Panc1 (cell line): ENCODE measurements around the gene SURF2. TPM values are rescaled to one million over a fixed set of nuclear protein-coding genes. Genes with fewer than 3 reads are reported as not detected.
"Not testable (repeated sequence)": the region's sequence is repeated elsewhere in the genome, so short reads cannot be mapped to it uniquely, and the experiment has no call there.

Experiments used
- ATAC-seq: fragments of 200-7000 bp; cut with Tn5 transposase; 2 replicates; pipeline ENCODE4 v1.9.1; 2020; ENCODE audit warnings: mild to moderate bottlenecking, moderate library complexity
- BruUV-seq: library from RNA; stranded (reverse); fragments of 400-500 nt; replicated peaks from 2 replicates; lab custom pipeline; 2021; lab: Mats Ljungman, UMichigan
- CTCF ChIA-PET: fragments of 300-600 bp; sonication (Branson Sonifier 250); formaldehyde crosslinking; loops from one replicate; lab custom pipeline; 2022; ENCODE audit warnings: antibody characterized with exemption; lab: Charles Lee
- POLR2A ChIA-PET: fragments of 300-600 bp; sonication (Branson Sonifier 250); formaldehyde crosslinking; loops from one replicate; lab custom pipeline; 2022; ENCODE audit warnings: antibody characterized with exemption; lab: Charles Lee
- DNase-seq: peaks from one replicate; pipeline ENCODE4 v3.0.0-alpha.2; 2010; ENCODE audit warnings: low read depth, low spot score
- H3K27ac ChIP-seq: 2 replicates; pipeline ENCODE4 v1.5.1; 2011; ENCODE audit warnings: mild to moderate bottlenecking, low read length, inconsistent platforms
- H3K27me3 ChIP-seq: fragments of 200-500 bp; sonication (Bioruptor generic); 2 replicates; pipeline ENCODE4 v1.6.0; 2014; ENCODE audit warnings: low read length, inconsistent platforms; ENCODE audit not compliant: control insufficient read depth, insufficient read depth
- H3K36me3 ChIP-seq: fragments of 200-500 bp; sonication (Bioruptor generic); 2 replicates; pipeline ENCODE4 v1.5.1; 2014; ENCODE audit warnings: inconsistent platforms, mild to moderate bottlenecking, low read length, moderate library complexity; ENCODE audit not compliant: control insufficient read depth, insufficient read depth
- H3K4me1 ChIP-seq: 2 replicates; pipeline ENCODE4 v1.5.1; 2011; ENCODE audit warnings: inconsistent platforms, mild to moderate bottlenecking, low read length, moderate library complexity; ENCODE audit not compliant: control insufficient read depth, insufficient read depth
- H3K4me3 ChIP-seq, 2 experiments: 2 replicates each; pipeline ENCODE4 v1.5.1; 2011 to 2012; ENCODE audit warnings: low read depth in 2 of 2, low read length in 2 of 2, mild to moderate bottlenecking in 2 of 2, inconsistent platforms in 1 of 2, moderate library complexity in 1 of 2
- H3K9me3 ChIP-seq: fragments of 200-500 bp; sonication (Bioruptor generic); 2 replicates; pipeline ENCODE4 v1.5.1; 2014; ENCODE audit warnings: low read depth, mild to moderate bottlenecking, inconsistent platforms, low read length, moderate library complexity; ENCODE audit not compliant: control insufficient read depth, insufficient read depth
- CTCF ChIP-seq: fragments of 450-650 bp; IDR thresholded peaks from 2 replicates; pipeline ENCODE4 v1.5.1; 2017; ENCODE audit warnings: mild to moderate bottlenecking
- POLR2AphosphoS5 ChIP-seq: IDR thresholded peaks from 2 replicates; pipeline ENCODE4 v1.6.1; 2012; ENCODE audit warnings: mild to moderate bottlenecking, low read depth, low read length, moderate library complexity
- REST ChIP-seq, 2 experiments: IDR thresholded peaks; 2 replicates each; pipeline ENCODE4 v1.6.1; 2011 to 2012; ENCODE audit warnings: low read depth in 2 of 2, control low read depth in 1 of 2, low read length in 1 of 2, mild to moderate bottlenecking in 1 of 2, moderate library complexity in 1 of 2; ENCODE audit not compliant: insufficient read depth in 1 of 2
- SIN3A ChIP-seq: IDR thresholded peaks from 2 replicates; pipeline ENCODE4 v1.6.1; 2012; ENCODE audit warnings: low read depth, mild to moderate bottlenecking, low read length, moderate library complexity, borderline replicate concordance; ENCODE audit not compliant: insufficient read depth
- TCF7L2 ChIP-seq: IDR thresholded peaks from 2 replicates; pipeline ENCODE4 v1.6.1; 2011; ENCODE audit warnings: mild to moderate bottlenecking, low read depth, low read length, inconsistent platforms
- in situ Hi-C: cut with HindIII; loops from 2 replicates; pipeline ENCODE4 v1.10.0; 2016; ENCODE audit warnings: low sequenced_read_pairs, low pct_unique_long_range_greater_than_20kb
- intact Hi-C: fragments of 100-400 bp; cut with micrococcal nuclease; formaldehyde crosslinking; loops from one replicate; pipeline ENCODE4 v1.10.0; 2022; ENCODE audit not compliant: unreplicated experiment
- total RNA-seq: library from RNA; stranded (reverse); gene quantifications from one replicate; pipeline ENCODE4 v1.2.1, GENCODE V29; 2021; ENCODE audit not compliant: unreplicated experiment

SURF2 gene
- total RNA-seq, 1 experiment from 2014 or later: 19.2 TPM

- ChIA-PET POLR2A (interaction anchor here (0.6 kb wide), 1 partner anchor 91 kb away, joined by 5 read pairs; no protein-coding TSS in a partner anchor), CTCF (no interaction called here)
- Histone ChIP-seq H3K9me3 (no peaks in the 10 kb centered on the region), H3K27ac (no peak overlapping the region), H3K27me3 (no peaks in the 10 kb centered on the region), H3K4me1 (peaks cover 6% of the 10 kb centered on the region), H3K4me3 (no peak overlapping the region), H3K36me3 (peaks cover 8% of the 10 kb centered on the region)
- no TSS peak for BruUV-seq
- ATAC-seq: no peak
- DNase-seq: no peak
- in situ Hi-C loops (no loop called here), intact Hi-C loops (no loop called here)
- TF ChIP-seq REST (IDR thresholded peaks at IDR 0.05; ENCODE audit: insufficient read depth in 1 of 2, low read depth in 2 of 2, low read length in 1 of 2) (no peak), TCF7L2 (no peak), CTCF (no peak), SIN3A (no peak), POLR2AphosphoS5 (no peak)
These were observed 22.8 kb upstream of the SURF2 start for GRCh38 chr9:133333566-133333965.

DNA sequence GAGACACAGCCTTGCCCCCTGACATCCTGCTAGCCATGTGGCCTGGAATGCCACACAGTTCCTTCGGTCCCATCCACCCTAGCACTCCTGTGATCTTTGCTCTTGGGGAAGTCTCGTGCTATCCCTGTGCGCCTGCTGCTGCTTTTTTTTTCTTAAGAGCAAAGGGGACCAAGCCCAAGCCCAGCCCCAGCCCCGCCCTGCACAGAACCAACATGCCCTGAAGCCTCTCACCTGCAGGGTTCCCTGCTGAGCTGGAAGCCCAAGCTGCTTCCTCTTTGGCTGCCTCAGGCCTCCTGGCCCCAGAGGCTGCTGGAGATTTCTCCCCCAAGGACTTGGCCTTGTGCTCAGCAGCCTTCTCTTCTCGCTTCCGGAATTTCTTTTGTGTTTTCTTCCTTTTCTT, 22.2 kb upstream of the SURF2 start:
- ATAC-seq (no peak), DNase-seq (no peak)
- BruUV-seq: no TSS peak
- in situ Hi-C loops (no loop called here), intact Hi-C loops (no loop called here)
- Histone ChIP-seq H3K4me3 (no peak overlapping the region), H3K36me3 (peaks cover 8% of the 10 kb centered on the region), H3K27me3 (no peaks in the 10 kb centered on the region), H3K9me3 (no peaks in the 10 kb centered on the region), H3K27ac (no peak overlapping the region; the same call in 1 of the 2 replicates), H3K4me1 (peaks cover 6% of the 10 kb centered on the region)
- no peak for TF ChIP-seq CTCF
- no peak for TF ChIP-seq TCF7L2
- TF ChIP-seq POLR2AphosphoS5: no peak
- no peak for TF ChIP-seq SIN3A
- POLR2A ChIA-PET: no interaction called here
- CTCF ChIA-PET: no interaction called here

DNA sequence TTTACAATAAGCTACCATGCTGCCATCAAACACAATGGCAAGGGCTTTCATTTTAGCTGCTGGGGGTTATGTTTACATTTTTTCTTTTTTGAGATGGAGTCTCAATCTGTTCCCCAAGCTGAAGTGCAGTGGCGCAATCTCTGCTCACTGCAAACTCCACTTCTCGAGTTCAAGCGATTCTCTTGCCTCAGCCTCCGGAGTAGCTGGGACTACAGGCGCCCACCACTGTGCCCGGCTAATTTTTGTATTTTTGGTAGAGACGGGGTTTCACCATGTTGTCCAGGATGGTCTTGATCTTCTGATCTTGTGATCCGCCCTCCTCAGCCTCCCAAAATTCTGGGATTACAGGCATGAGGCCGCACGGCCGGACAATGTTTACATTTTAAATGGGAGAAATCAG, 21.5 kb upstream of the SURF2 start:
- BruUV-seq, intact Hi-C loops, in situ Hi-C loops, H3K4me1 ChIP-seq, H3K9me3 ChIP-seq, H3K27me3 ChIP-seq, ATAC-seq, DNase-seq, CTCF ChIA-PET, H3K36me3 ChIP-seq: not testable (repeated sequence)
- Histone ChIP-seq H3K27ac (peak overlapping the region; percentile 88), H3K4me3 (peak overlapping the region; percentile 75 to 90)
- POLR2A ChIA-PET: interaction anchor here (0.6 kb wide), 1 partner anchor 311 kb away, joined by 4 read pairs; no protein-coding TSS in a partner anchor
